HepG2 (cell line): ENCODE data around the gene HOXA11. TPM values are rescaled to one million over a fixed set of nuclear protein-coding genes. Genes with fewer than 3 reads are reported as not detected.

ENCODE experiments used
- ATAC-seq: fragments of 200-7000 bp; cut with Tn5 transposase; 3 replicates; pipeline ENCODE4 v1.9.1; 2020; ENCODE audit warnings: mild to moderate bottlenecking, moderate library complexity
- BruUV-seq: library from RNA; stranded (reverse); fragments of 400-500 nt; replicated peaks from 2 replicates; lab custom pipeline; 2021; lab: Mats Ljungman, UMichigan
- CTCF ChIA-PET: fragments of 300-600 bp; formaldehyde crosslinking; extraction: SDS; loops from one replicate; lab custom pipeline; 2021; ENCODE audit warnings: low total read pairs, inconsistent platforms, low intra/inter-chr PET ratio; lab: Yijun Ruan, JAX
- POLR2A ChIA-PET: fragments of 350-600 bp; sonication (Branson Sonifier 250); formaldehyde crosslinking; loops from one replicate; lab custom pipeline; 2020; ENCODE audit warnings: antibody characterized with exemption, inconsistent platforms; lab: Yijun Ruan, JAX
- DNase-seq: peaks from one replicate; pipeline ENCODE4 v3.0.0-alpha.2; 2015; ENCODE audit warnings: low spot score
- FAIRE-seq: peaks from 3 replicates; lab custom pipeline; 2011; peaks lifted over from hg19 to GRCh38; lab: Jason Lieb, UNC
- H2AFZ ChIP-seq: one replicate; pipeline ENCODE4 v1.6.1; 2011; ENCODE audit warnings: low read length, inconsistent platforms
- H3K27ac ChIP-seq: fragments of 300-600 bp; 3 replicates; pipeline ENCODE4 v1.8.0; 2011; ENCODE audit warnings: mixed run types, mild to moderate bottlenecking, mixed read lengths, low read length, inconsistent platforms; ENCODE audit not compliant: insufficient read depth; ENCODE audit errors: extremely low read length
- H3K27me3 ChIP-seq, 2 experiments: fragments of 200-600 bp in 1 of 2; 2 replicates in 1 of 2; 3 replicates in 1 of 2; pipeline versions ENCODE4 v1.6.0 to v1.8.0; 2011; ENCODE audit warnings: low read length in 2 of 2, mild to moderate bottlenecking in 2 of 2, moderate library complexity in 2 of 2, inconsistent platforms in 1 of 2; ENCODE audit not compliant: insufficient read depth in 2 of 2, control insufficient read depth in 1 of 2
- H3K36me3 ChIP-seq, 2 experiments: fragments of 200-600 bp in 1 of 2; replicated peaks in 1 of 2; 2 replicates in 1 of 2; 3 replicates in 1 of 2; pipeline versions ENCODE4 v1.5.1 to v1.8.0; 2011; ENCODE audit warnings: low read length in 2 of 2, inconsistent platforms in 1 of 2; ENCODE audit not compliant: insufficient read depth in 2 of 2, control insufficient read depth in 1 of 2
- H3K4me1 ChIP-seq: 2 replicates; pipeline ENCODE4 v1.5.1; 2012; ENCODE audit warnings: low read length, inconsistent platforms; ENCODE audit not compliant: insufficient read depth
- H3K4me2 ChIP-seq: 2 replicates; pipeline ENCODE4 v1.6.0; 2011; ENCODE audit warnings: low read depth, low read length, inconsistent platforms
- H3K4me3 ChIP-seq, 3 experiments: fragments of 200-600 bp in 1 of 3; sonication (generic), shearing (Covaris generic) in 1 of 3; replicated peaks in 1 of 3; 2 replicates each; pipeline ENCODE4 v1.5.1; 2011 to 2016; ENCODE audit warnings: low read length in 3 of 3, inconsistent platforms in 2 of 3, low read depth in 2 of 3, mild to moderate bottlenecking in 2 of 3, control low read depth in 1 of 3, mixed read lengths in 1 of 3; ENCODE audit not compliant: insufficient read depth in 1 of 3
- H3K79me2 ChIP-seq: one replicate; pipeline ENCODE4 v1.6.1; 2011; ENCODE audit warnings: low read length, inconsistent platforms; ENCODE audit not compliant: insufficient read depth
- H3K9ac ChIP-seq: 2 replicates; pipeline ENCODE4 v1.6.0; 2011; ENCODE audit warnings: mild to moderate bottlenecking, low read depth, low read length, inconsistent platforms; ENCODE audit not compliant: insufficient read depth
- H3K9me3 ChIP-seq: 2 replicates; pipeline ENCODE4 v1.5.1; 2012; ENCODE audit warnings: mild to moderate bottlenecking, low read length
- H4K20me1 ChIP-seq: 2 replicates; pipeline ENCODE4 v1.6.0; 2011; ENCODE audit warnings: inconsistent platforms, mild to moderate bottlenecking, low read length, moderate library complexity; ENCODE audit not compliant: insufficient read depth
- HDAC1 ChIP-seq: sonication (generic); formaldehyde crosslinking; IDR thresholded peaks from 2 replicates; pipeline ENCODE4 v1.5.1; 2020; ENCODE audit warnings: mild to moderate bottlenecking, missing genetic modification reagents
- KDM4B ChIP-seq: sonication (generic); formaldehyde crosslinking; IDR thresholded peaks from 2 replicates; pipeline ENCODE4 v1.4.0; 2020; ENCODE audit warnings: missing genetic modification reagents
- KMT2A ChIP-seq: sonication (generic); formaldehyde crosslinking; IDR thresholded peaks from 2 replicates; pipeline ENCODE4 v1.4.0; 2020; ENCODE audit warnings: missing genetic modification reagents
- PCBP2 ChIP-seq: fragments of 200-400 bp; formaldehyde crosslinking; optimal IDR thresholded peaks from 2 replicates; pipeline ENCODE3; 2018; ENCODE audit warnings: low read length, low read depth; ENCODE audit not compliant: poor library complexity, severe bottlenecking
- RBM39 ChIP-seq: fragments of 200-400 bp; formaldehyde crosslinking; IDR thresholded peaks from one replicate; pipeline ENCODE4 v1.6.1; 2018; ENCODE audit warnings: antibody characterized with exemption, mild to moderate bottlenecking, low read depth, low read length; ENCODE audit not compliant: poor library complexity, severe bottlenecking
- RFX3 ChIP-seq: IDR thresholded peaks from 2 replicates; pipeline ENCODE4 v1.6.1; 2016; ENCODE audit warnings: missing biosample characterization, missing genetic modification reagents
- ZNF101 ChIP-seq: sonication (generic); formaldehyde crosslinking; IDR thresholded peaks from 2 replicates; pipeline ENCODE4 v1.4.0; 2020; ENCODE audit warnings: mild to moderate bottlenecking, low read depth, missing genetic modification reagents, borderline replicate concordance
- ZSCAN30 ChIP-seq: sonication (generic); formaldehyde crosslinking; IDR thresholded peaks from 2 replicates; pipeline ENCODE4 v1.5.0; 2020; ENCODE audit warnings: mild to moderate bottlenecking, missing genetic modification reagents
- WGBS: methylation state at CpG from one replicate; pipeline ENCODE4 v1.1.6; 2017; ENCODE audit warnings: low lambda C conversion rate; 5-methylcytosine and 5-hydroxymethylcytosine counted together
- in situ Hi-C: cut with HindIII; loops from 2 replicates; pipeline ENCODE4 v1.10.0; 2017; ENCODE audit warnings: low pct_unique_long_range_greater_than_20kb; ENCODE audit not compliant: extremely low pct_ligation_motif_present
- intact Hi-C: fragments of 100-400 bp; cut with micrococcal nuclease; formaldehyde crosslinking; loops from one replicate; pipeline ENCODE4 v1.10.0; 2022; ENCODE audit not compliant: unreplicated experiment
- polyA plus RNA-seq, 8 experiments: library from polyadenylated mRNA; depleted of rRNA in 3 of 8; stranded (reverse) in 7 of 8; unstranded in 1 of 8; fragments of >200 nt; fragmentation: Illumina TruSeq in 4 of 8; extraction: Trizol in 4 of 8; gene quantifications; 2 replicates each; pipeline versions ENCODE4 v1.2.1 to v1.2.3, GENCODE V29; 2011 to 2016; ENCODE audit warnings: low read depth in 4 of 8, missing spikeins in 1 of 8, mixed read lengths in 1 of 8; ENCODE audit not compliant: insufficient read depth in 1 of 8
- total RNA-seq, 5 experiments: library from RNA; depleted of rRNA; stranded (reverse); fragments of >200 nt; fragmentation: Illumina TruSeq; extraction: Trizol; gene quantifications; 2 replicates each; pipeline ENCODE4 v1.2.3, GENCODE V29; 2016; ENCODE audit warnings: low read depth in 1 of 5
- TF ChIP-seq, protein P1 (sequence below): sonication (generic); formaldehyde crosslinking; IDR thresholded peaks from 2 replicates; pipeline ENCODE4 v1.5.0; 2020; ENCODE audit warnings: mild to moderate bottlenecking, missing genetic modification reagents, borderline replicate concordance
- TF ChIP-seq, protein P2 (sequence below): sonication (generic); formaldehyde crosslinking; IDR thresholded peaks from 2 replicates; pipeline ENCODE4 v1.5.1; 2020; ENCODE audit warnings: missing genetic modification reagents, mild to moderate bottlenecking, borderline replicate concordance

Gene HOXA11
- total and polyA plus RNA-seq, 2 of the 13 experiments (the other 11 are each of a cell fraction or from before 2014, with no cell fraction given), result not detected

- intact Hi-C loops (no loop called here), in situ Hi-C loops (no loop called here)
- ChIA-PET POLR2A (no interaction called here), CTCF (no interaction called here)
- no peak for FAIRE-seq
- TF ChIP-seq ZSCAN30, result no peak
- TF ChIP-seq KMT2A (CRISPR knock-in tag), result no peak
- TF ChIP-seq RFX3, result no peak
- TF ChIP-seq, protein P1, sequence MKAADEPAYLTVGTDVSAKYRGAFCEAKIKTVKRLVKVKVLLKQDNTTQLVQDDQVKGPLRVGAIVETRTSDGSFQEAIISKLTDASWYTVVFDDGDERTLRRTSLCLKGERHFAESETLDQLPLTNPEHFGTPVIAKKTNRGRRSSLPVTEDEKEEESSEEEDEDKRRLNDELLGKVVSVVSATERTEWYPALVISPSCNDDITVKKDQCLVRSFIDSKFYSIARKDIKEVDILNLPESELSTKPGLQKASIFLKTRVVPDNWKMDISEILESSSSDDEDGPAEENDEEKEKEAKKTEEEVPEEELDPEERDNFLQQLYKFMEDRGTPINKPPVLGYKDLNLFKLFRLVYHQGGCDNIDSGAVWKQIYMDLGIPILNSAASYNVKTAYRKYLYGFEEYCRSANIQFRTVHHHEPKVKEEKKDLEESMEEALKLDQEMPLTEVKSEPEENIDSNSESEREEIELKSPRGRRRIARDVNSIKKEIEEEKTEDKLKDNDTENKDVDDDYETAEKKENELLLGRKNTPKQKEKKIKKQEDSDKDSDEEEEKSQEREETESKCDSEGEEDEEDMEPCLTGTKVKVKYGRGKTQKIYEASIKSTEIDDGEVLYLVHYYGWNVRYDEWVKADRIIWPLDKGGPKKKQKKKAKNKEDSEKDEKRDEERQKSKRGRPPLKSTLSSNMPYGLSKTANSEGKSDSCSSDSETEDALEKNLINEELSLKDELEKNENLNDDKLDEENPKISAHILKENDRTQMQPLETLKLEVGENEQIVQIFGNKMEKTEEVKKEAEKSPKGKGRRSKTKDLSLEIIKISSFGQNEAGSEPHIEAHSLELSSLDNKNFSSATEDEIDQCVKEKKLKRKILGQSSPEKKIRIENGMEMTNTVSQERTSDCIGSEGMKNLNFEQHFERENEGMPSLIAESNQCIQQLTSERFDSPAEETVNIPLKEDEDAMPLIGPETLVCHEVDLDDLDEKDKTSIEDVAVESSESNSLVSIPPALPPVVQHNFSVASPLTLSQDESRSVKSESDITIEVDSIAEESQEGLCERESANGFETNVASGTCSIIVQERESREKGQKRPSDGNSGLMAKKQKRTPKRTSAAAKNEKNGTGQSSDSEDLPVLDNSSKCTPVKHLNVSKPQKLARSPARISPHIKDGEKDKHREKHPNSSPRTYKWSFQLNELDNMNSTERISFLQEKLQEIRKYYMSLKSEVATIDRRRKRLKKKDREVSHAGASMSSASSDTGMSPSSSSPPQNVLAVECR (CRISPR knock-in tag), result no peak
- TF ChIP-seq, protein P2, sequence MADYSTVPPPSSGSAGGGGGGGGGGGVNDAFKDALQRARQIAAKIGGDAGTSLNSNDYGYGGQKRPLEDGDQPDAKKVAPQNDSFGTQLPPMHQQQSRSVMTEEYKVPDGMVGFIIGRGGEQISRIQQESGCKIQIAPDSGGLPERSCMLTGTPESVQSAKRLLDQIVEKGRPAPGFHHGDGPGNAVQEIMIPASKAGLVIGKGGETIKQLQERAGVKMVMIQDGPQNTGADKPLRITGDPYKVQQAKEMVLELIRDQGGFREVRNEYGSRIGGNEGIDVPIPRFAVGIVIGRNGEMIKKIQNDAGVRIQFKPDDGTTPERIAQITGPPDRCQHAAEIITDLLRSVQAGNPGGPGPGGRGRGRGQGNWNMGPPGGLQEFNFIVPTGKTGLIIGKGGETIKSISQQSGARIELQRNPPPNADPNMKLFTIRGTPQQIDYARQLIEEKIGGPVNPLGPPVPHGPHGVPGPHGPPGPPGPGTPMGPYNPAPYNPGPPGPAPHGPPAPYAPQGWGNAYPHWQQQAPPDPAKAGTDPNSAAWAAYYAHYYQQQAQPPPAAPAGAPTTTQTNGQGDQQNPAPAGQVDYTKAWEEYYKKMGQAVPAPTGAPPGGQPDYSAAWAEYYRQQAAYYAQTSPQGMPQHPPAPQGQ (CRISPR knock-in tag), result no peak
- no peak for TF ChIP-seq HDAC1 (CRISPR knock-in tag)
- TF ChIP-seq KDM4B, result no peak
- no peak for TF ChIP-seq RBM39
- no peak for TF ChIP-seq ZNF101
- TF ChIP-seq PCBP2, result no peak
- Histone ChIP-seq H2AFZ (no peak overlapping the region), H3K79me2 (no peaks in the 10 kb centered on the region), H3K27me3 (peaks cover 3 to 19% of the 10 kb centered on the region in 2 experiments; a peak in 2 of 5 replicates), H3K4me3 (no peak overlapping the region), H3K9me3 (no peaks in the 10 kb centered on the region), H3K9ac (no peak overlapping the region), H4K20me1 (no peaks in the 10 kb centered on the region), H3K4me1 (no peaks in the 10 kb centered on the region), H3K4me2 (no peak overlapping the region), H3K36me3 (no peaks in the 10 kb centered on the region), H3K27ac (no peak overlapping the region)
- DNase-seq, result no peak
- ATAC-seq, result no peak
- 41% methylated on average over 3 of the region's 4 CpGs for WGBS
- no TSS peak for BruUV-seq
Observed at GRCh38 chr7:27219821-27220220, 34.8 kb upstream of the HOXA11 start.
